AG09309 (cell line): Measurements from ENCODE around the gene ZNF799.
"Not testable (repeated sequence)": the region's sequence is repeated elsewhere in the genome, so short reads cannot be mapped to it uniquely, and the experiment has no call there.

Experiments
- DNase-seq: peaks from one replicate; pipeline ENCODE4 v3.0.0-alpha.2; 2010; ENCODE audit warnings: low read depth
- H3K4me3 ChIP-seq: 2 replicates; pipeline ENCODE4 v1.5.1; 2011; ENCODE audit warnings: mild to moderate bottlenecking, low read depth, low read length, moderate library complexity; ENCODE audit not compliant: control insufficient read depth
- CTCF ChIP-seq: IDR thresholded peaks from 2 replicates; pipeline ENCODE4 v1.5.1; 2011; ENCODE audit warnings: mild to moderate bottlenecking, low read depth, low read length, inconsistent platforms; ENCODE audit not compliant: insufficient read depth, control insufficient read depth; ENCODE audit errors: missing control alignments

Gene ZNF799

GRCh38 chr19:12365236-12366162, 35.6 kb downstream of the ZNF799 start, which contains the start of gene ZNF442:
TSS of gene ZNF442 (minus strand) at chr19:12365683. CDS start at chr19:12363631, 2,052 bp downstream.
- peak; percentile 73 for DNase-seq
- TF ChIP-seq CTCF: peak; percentile 80
- peak within 1 kb of the TSS; percentile 96 for H3K4me3 ChIP-seq

DNA sequence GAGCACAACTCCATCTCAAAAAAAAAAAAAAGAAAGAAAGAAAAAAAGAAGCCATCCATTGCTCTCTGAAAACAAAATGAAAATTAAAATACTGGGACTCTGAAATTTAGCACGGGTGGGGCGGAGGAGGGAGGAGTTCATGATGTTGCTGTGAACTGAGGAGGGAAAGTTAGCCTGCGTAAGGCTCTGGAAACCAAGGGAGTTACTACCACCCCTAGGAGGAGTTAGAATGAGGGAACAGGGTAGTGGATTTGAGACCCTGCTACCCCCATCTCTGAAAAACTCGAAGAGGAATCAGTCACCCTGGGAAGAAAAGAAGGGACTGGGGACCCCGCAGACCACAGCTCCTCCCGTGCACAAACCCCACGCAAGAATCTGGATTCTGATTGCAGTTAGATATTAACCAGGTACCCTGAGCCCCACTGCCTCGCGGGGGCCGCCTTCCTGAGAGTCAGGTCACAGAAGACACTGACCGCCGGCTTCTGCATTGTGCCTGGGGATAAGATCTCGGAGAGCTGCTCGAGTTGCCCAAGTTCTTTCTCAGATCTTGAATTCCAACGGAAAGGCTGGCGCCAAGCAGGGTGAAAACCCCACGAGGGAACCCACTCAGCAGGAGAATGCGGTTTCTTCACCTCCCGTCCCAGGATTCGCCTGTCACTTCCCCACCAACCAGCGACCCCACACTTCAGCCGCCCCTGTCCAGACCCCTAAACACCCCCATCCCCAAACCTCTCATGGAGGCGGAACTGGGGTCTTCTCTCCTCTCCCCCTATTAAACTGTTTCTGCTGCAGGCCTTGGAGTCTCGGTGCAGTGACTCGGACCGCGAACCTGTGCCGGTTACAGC, 36.5 kb downstream of the ZNF799 start:
- peak overlapping the region; percentile 96 for H3K4me3 ChIP-seq
- no peak for TF ChIP-seq CTCF
- DNase-seq: no peak

GRCh38 chr19:12362236-12362635, 38.8 kb downstream of the ZNF799 start:
- H3K4me3 ChIP-seq, DNase-seq: not testable (repeated sequence)

- no peak for TF ChIP-seq CTCF
- no peak overlapping the region for H3K4me3 ChIP-seq
Observed at GRCh38 chr19:12353375-12353774, 47.7 kb downstream of the ZNF799 start.

GRCh38 chr19:12350890-12351197, 50.2 kb downstream of the ZNF799 start:
- DNase-seq: no peak
- no peak overlapping the region for H3K4me3 ChIP-seq
- no peak for TF ChIP-seq CTCF

More at GRCh38 chr19:12353375-12353774, 47.7 kb downstream of the ZNF799 start:
- no peak for DNase-seq

DNA sequence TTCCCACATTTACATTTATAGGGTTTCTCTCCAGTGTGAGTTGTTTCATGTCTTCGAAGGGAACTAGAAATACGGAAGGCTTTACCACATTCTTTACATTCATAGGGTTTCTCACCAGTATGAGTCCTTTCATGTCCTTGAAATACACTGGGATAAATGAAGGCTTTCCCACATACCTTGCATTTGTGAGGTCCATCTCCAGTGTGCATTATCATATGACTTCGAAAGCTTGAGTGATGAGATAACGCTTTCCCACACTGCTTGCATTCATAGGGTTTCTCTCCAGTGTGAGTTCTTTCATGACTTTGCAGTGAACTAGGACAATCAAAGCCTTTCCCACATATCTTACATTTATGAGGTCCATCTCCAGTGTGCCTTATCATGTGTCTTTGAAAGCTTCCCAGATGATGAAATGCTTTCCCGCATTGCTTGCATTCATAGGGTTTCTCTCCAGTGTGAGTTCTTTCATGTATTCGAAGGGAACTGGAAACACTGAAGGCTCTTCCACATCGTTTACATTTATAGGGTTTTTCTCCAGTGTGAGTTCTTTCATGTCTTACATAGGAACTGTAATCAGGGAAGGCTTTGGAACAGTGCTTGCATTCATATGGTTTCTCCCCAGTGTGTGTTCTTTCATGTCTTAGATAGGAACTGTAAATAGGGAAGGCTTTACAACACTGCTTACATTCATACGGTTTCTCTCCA, 50.7 kb downstream of the ZNF799 start:
- H3K4me3 ChIP-seq: no peak overlapping the region
- no peak for TF ChIP-seq CTCF
- no peak for DNase-seq
